Posterior vena cava (tissue), 2 donors: Measurements from ENCODE around the gene YY2. TPM values are rescaled to one million over a fixed set of nuclear protein-coding genes. Genes with fewer than 3 reads are reported as not detected.
"Not testable (repeated sequence)": the region's sequence is repeated elsewhere in the genome, so short reads cannot be mapped to it uniquely, and the experiment has no call there.

Experiments used
- DNase-seq: peaks from one replicate; pipeline ENCODE4 v3.0.0-alpha.2; 2020; ENCODE audit warnings: low spot score
- intact Hi-C, 2 donors: fragments of 100-400 bp; cut with DNase I; formaldehyde crosslinking; loops; one replicate each; pipeline versions ENCODE4 v1.14.1 to v1.14.2; 2022 to 2023
- long read RNA-seq, 2 donors: library from polyadenylated mRNA; unstranded; transcript quantifications; one replicate each; pipeline ENCODE4 v2.0.0, GENCODE V29; 2020 to 2021
- total RNA-seq, 2 donors: library from RNA; stranded (reverse); fragmentation: NEBNext Ultra II Directional; extraction: Animal tissue kit (Norgen Biotek cat#: 25700); gene quantifications; one replicate each; pipeline ENCODE4 v1.2.1, GENCODE V29; 2021
- donor health status: DM: yes; HTN: yes; CAD: no.
- donor health status: DM: yes; HTN: yes; CAD: no.

The YY2 gene
- 1 to 10 TPM; 2.0 to 2.5 TPM for total RNA-seq
- long read RNA-seq, donor 1, partial matches to known transcripts, result 0 of 1 reads
- long read RNA-seq, donor 1, other reads (novel, unspliced or antisense), result 0 of 1 reads
- long read RNA-seq, donor 2, result 0 reads

- no peak for DNase-seq
- intact Hi-C loops, result no loop called here
These were observed at the start of gene YY2 for GRCh38 chrX:21855937-21856415. YY2 (plus strand) TSS chrX:21855987; CDS start chrX:21856485, 498 bp downstream.

DNA sequence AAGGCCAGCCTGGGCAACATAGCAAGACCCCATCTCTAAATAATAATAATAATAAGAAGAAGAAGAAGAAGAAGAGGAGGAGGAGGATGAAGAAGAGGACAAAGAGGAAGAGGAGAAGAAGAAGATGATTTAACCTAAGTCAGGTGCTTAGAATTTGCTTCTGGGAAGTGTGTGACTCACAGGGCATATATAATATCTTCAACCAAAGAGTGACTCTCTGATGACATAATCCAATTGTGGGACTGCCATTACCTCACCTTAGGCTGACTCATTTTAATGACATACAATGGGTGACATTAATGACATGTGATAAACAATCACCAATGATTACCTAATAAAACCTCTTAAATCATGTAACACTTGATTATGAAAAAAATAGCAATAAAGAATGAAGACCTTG is 49.1 kb upstream of the YY2 start:
- DNase-seq, result no peak
- intact Hi-C loops, result no loop called here

- DNase-seq, result no peak
- intact Hi-C loops, result no loop called here
These were observed 44.0 kb upstream of the YY2 start for GRCh38 chrX:21811832-21812231.

DNA sequence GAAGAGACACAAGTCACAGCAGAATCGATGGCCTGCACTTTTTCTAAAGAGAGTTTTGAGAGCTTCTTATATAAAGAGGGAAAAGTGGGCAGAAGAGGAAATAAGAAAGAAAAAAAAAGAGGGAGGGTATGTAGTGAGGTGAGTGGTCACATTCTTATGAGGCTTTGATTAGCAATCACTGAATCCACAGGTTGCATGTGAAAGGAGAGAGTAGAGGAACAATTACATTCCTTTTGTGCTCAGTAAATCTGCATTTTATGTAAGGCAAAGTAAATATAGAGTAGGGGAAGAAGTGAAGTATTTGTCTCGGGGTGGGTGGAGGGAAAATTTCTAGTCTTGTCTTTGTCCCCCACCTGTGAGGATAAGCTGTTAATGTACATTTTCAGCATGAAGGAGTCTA is 43.2 kb upstream of the YY2 start:
- no peak for DNase-seq
- intact Hi-C loops, result no loop called here

DNA sequence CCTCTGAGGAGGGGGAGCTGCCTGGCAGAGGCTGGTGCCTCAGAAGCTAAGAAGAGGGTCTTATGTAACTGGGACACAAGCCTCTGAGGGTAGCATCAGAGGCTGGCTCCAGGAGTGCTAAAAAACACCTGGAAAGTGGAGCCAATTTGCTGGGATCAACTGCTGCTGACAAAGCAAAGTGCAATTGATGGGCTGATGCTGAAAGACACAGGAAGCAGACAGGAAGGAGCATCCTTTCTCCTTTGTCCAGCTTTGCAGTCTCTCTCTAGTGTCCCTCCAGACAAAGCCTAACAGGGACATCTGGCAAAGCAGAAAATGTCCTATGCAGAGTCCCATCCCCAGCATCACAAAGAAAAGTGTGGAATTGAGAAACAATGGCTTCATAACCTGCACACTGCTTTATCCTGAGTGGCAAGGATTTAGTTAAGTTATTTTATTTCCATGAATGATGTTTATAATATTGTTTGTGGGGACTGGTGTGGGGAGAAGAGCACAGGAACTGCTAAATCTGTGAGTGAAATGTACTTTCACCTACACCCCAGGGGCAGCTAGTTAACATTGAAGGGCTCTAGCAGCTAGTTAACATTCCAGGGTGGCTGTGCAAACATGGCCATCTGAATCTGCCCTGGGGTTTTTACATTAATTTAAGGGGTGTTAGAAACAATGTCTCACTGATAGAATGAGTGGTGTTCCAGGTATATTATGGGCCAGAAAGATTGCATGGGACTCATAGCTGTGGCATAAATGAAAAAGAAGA is 42.0 kb upstream of the YY2 start:
- intact Hi-C loops, result no loop called here
- DNase-seq, result no peak

- intact Hi-C loops, result no loop called here
- DNase-seq, result no peak
These were observed 39.7 kb upstream of the YY2 start for GRCh38 chrX:21816136-21816535.

DNA sequence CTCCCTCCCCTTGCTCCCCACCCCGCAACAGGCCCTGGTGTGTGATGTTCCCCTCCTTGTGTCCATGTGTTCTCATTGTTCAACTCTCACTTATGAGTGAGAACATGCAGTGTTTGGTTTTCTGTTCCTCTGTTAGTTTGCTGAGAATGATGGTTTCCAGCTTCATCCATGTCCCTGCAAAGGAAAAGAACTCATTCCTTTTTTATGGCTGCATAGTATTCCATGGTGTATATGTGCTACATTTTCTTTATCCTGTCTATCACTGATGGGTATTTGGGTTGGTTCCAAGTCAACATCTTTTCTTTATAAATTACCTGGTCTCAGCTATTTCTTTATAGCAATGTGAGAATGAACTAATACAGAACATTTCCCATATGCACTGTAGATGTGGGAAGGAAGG is 35.6 kb upstream of the YY2 start:
- intact Hi-C loops, DNase-seq: not testable (repeated sequence)

- intact Hi-C loops, result no loop called here
- no peak for DNase-seq
These were observed 33.9 kb upstream of the YY2 start for GRCh38 chrX:21821875-21822274.

- intact Hi-C loops, result loop anchor here in 1 of 2 donors (10.0 kb wide), 1 partner anchor 143 kb away; no protein-coding TSS in a partner anchor
- no peak for DNase-seq
These were observed 24.3 kb upstream of the YY2 start for GRCh38 chrX:21831496-21831895.

DNA sequence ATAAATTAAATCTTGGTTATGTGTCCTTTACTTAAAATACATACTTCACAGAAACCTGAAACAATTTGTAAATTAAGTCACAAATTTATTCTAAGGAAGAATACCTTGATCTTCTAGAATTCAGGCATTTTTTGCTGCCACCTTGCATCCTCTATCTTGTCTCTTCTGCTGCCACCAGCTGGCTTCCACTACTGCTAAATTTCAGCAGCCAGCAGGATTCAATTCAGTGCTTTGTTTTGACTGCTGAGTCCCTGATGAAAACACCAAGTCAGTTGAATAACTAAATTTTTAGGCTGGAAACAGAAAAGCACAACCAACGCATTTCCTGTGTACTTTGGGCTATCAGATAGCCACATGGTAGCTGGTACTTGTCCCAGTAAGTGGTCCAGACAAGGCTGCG is 18.7 kb upstream of the YY2 start:
- intact Hi-C loops, result loop anchor here in 1 of 2 donors (10.0 kb wide), 1 partner anchor 138 kb away; no protein-coding TSS in a partner anchor
- no peak for DNase-seq

- no peak for DNase-seq
- intact Hi-C loops, result loop anchor here in 1 of 2 donors (10.0 kb wide), 1 partner anchor 136 kb away; no protein-coding TSS in a partner anchor
These were observed 16.9 kb upstream of the YY2 start for GRCh38 chrX:21838937-21839333.

- peak; percentile 94 for DNase-seq
- intact Hi-C loops, result loop anchor here (5.0 to 10.0 kb wide), 3 partner anchors 95 to 138 kb away; no protein-coding TSS in a partner anchor
These were observed 16.2 kb upstream of the YY2 start, which contains the start of gene MBTPS2 for GRCh38 chrX:21839334-21840192. MBTPS2 (plus strand) TSS chrX:21839617; CDS start chrX:21839735, 118 bp downstream.

DNA sequence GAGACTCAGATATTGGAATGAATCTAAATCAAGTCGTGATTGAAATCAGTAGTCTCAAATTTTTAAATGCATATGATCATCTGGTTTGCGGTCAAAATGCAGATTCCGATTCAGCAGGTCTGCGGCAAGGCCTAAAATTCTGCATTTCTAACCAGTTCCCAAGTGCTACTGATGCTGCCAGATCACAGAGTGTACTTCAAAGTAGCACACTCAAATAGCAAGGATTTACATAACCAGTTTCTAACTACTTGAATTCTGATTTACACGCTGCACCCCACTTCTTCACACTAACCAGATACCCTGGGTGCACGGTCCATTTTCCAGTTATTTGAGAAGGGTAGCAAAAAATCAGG is 15.6 kb upstream of the YY2 start:
- no peak for DNase-seq
- intact Hi-C loops, result loop anchor here (5.0 to 10.0 kb wide), 2 partner anchors 95 to 137 kb away; no protein-coding TSS in a partner anchor

GRCh38 chrX:21843179-21843578 is 12.6 kb upstream of the YY2 start:
- DNase-seq, result no peak
- intact Hi-C loops, result loop anchor here (5.0 to 10.0 kb wide), 2 partner anchors 92 to 134 kb away; no protein-coding TSS in a partner anchor

DNA sequence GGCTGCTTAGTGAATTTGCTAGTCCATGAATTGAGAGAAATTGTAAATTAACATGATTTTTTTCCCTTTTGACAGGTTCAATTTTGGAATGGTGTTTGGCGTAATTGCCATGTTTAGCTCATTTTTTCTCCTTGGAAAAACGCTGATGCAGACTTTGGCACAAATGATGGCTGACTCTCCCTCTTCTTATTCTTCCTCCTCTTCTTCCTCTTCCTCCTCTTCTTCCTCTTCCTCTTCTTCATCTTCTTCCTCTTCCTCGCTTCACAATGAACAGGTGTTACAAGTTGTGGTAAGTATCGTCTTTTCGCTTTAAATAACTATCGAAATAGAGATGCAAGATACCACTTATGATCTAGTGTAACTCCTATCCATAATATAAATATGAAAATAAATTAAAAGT is 10.7 kb upstream of the YY2 start:
- intact Hi-C loops, result loop anchor here in 1 of 2 donors (10.0 kb wide), 1 partner anchor 90 kb away; no protein-coding TSS in a partner anchor
- DNase-seq, result no peak

DNA sequence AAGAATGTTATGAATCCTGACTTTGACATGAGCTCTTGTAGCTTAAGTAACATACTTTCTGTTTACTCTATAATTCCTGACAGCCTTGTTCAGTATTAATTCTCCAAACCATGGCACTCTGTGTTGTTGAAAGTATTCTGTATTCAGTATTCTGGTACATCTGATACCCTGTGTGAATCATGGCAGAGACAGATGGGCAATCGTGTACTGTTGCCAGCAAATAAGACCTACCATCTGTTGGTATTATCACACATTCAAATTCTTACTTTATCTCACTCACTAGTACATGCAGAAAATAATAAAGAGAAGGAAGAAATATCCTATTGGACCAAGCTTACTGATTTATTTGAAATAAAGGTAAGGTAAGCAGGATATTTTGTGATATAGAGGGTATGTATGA is 8.4 kb upstream of the YY2 start:
- no peak for DNase-seq
- intact Hi-C loops, result loop anchor here in 1 of 2 donors (10.0 kb wide), 1 partner anchor 87 kb away; no protein-coding TSS in a partner anchor

DNA sequence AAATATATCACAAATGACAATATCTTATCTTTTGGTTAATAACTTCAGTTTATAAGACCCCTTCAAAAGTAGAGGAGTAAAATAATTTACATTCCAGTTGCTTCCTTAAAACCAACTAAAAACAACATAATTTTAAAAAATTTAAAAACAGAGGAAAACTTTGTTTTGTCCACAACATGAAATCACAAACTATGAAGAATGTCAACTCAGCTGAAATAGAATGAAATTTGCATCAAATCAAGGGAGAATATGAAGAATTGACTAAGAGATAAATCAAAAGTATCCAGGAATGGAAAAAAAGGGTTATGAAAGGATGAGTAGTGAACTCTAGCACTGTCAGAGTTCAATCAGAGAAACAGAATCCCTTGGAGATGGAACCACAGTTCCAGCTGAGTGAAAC is 2.2 kb upstream of the YY2 start:
- no peak for DNase-seq

GRCh38 chrX:21856504-21856903 is 717 bp downstream of the YY2 start:
- no peak for DNase-seq
- intact Hi-C loops, result no loop called here

More for the DNA sequence above, 2.2 kb upstream of the YY2 start:
- intact Hi-C loops, result no loop called here

- intact Hi-C loops, result no loop called here
- no peak for DNase-seq
These were observed 7.5 kb downstream of the YY2 start for GRCh38 chrX:21863241-21863640.

DNA sequence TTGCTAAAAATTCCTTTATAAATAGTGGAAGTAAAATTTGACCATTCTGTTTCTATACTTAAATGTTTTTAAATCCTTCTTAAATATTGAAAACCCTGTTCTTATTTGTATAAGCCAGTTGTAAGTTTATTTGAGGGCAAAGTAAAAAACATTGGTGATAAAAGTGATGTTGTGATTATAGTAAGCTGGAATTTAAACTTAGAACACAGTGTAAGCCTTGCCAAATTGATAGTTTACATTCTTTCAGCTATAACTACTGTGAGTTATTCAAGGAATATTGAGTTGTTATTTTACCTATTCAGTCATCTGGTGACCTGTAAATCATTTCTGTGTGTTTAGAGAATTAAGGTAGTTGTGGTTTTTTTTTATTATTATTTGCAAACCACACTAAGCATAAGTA is 9.6 kb downstream of the YY2 start:
- no peak for DNase-seq
- intact Hi-C loops, result no loop called here
